DOHH2 (cell line): ENCODE results near the gene RGS1.

Experiments used
- H3F3A ChIP-seq: fragments of 200-600 bp; sonication (generic), shearing (Covaris generic); 2 replicates; pipeline ENCODE4 v1.6.0; 2016; ENCODE audit warnings: antibody characterized with exemption, mild to moderate bottlenecking; ENCODE audit not compliant: control insufficient read depth, insufficient read depth
- H3K27ac ChIP-seq: fragments of 200-600 bp; sonication (generic); 2 replicates; pipeline ENCODE4 v1.5.1; 2014; ENCODE audit warnings: low read depth, mild to moderate bottlenecking, low read length, moderate library complexity
- H3K27me3 ChIP-seq: fragments of 200-600 bp; sonication (generic); 2 replicates; pipeline ENCODE4 v1.6.1; 2014; ENCODE audit warnings: mild to moderate bottlenecking, low read length, mixed read lengths; ENCODE audit not compliant: control insufficient read depth
- H3K36me3 ChIP-seq: fragments of 200-600 bp; sonication (generic); 2 replicates; pipeline ENCODE4 v1.6.1; 2014; ENCODE audit warnings: mild to moderate bottlenecking, low read length, moderate library complexity, mixed read lengths; ENCODE audit not compliant: control insufficient read depth
- H3K4me1 ChIP-seq: fragments of 200-600 bp; sonication (generic); 2 replicates; pipeline ENCODE4 v1.6.1; 2014; ENCODE audit warnings: mild to moderate bottlenecking, low read length, mixed read lengths; ENCODE audit not compliant: control insufficient read depth
- H3K4me2 ChIP-seq: fragments of 200-600 bp; sonication (generic); 2 replicates; pipeline ENCODE4 v1.6.0; 2014; ENCODE audit warnings: mild to moderate bottlenecking, low read length, moderate library complexity
- H3K4me3 ChIP-seq: fragments of 200-600 bp; sonication (generic); 2 replicates; pipeline ENCODE4 v1.5.1; 2014; ENCODE audit warnings: mild to moderate bottlenecking, low read length, mixed read lengths
- H3K79me2 ChIP-seq: fragments of 200-600 bp; sonication (generic); 2 replicates; pipeline ENCODE4 v1.6.1; 2014; ENCODE audit warnings: mild to moderate bottlenecking, low read length, mixed read lengths; ENCODE audit not compliant: control insufficient read depth
- H3K9me2 ChIP-seq: fragments of 200-600 bp; sonication (generic); replicated peaks from 2 replicates; pipeline ENCODE4 v1.6.1; 2014; ENCODE audit warnings: mild to moderate bottlenecking, low read length, mixed read lengths; ENCODE audit not compliant: control insufficient read depth
- H3K9me3 ChIP-seq: fragments of 200-600 bp; sonication (generic); 2 replicates; pipeline ENCODE4 v1.6.1; 2014; ENCODE audit warnings: antibody characterized with exemption, low read length, mixed read lengths; ENCODE audit not compliant: control insufficient read depth, insufficient read depth
- H4K20me1 ChIP-seq: fragments of 200-600 bp; sonication (generic); 2 replicates; pipeline ENCODE4 v1.6.0; 2014; ENCODE audit warnings: low read depth, mild to moderate bottlenecking, antibody characterized with exemption, low read length, moderate library complexity; ENCODE audit not compliant: control insufficient read depth, insufficient read depth
- EZH2phosphoT487 ChIP-seq: fragments of 200-600 bp; sonication (generic); IDR thresholded peaks from 2 replicates; pipeline ENCODE4 v1.6.1; 2017; ENCODE audit warnings: borderline replicate concordance, mild to moderate bottlenecking, antibody characterized with exemption, low read length, moderate library complexity, mixed read lengths
- TF ChIP-seq, protein P1 (sequence below): fragments of 200-600 bp; sonication (generic); IDR thresholded peaks from one replicate; pipeline ENCODE4 v1.5.1; 2014; ENCODE audit warnings: antibody characterized with exemption, mild to moderate bottlenecking, low read depth, low read length; ENCODE audit not compliant: poor library complexity, severe bottlenecking

The RGS1 gene

DNA sequence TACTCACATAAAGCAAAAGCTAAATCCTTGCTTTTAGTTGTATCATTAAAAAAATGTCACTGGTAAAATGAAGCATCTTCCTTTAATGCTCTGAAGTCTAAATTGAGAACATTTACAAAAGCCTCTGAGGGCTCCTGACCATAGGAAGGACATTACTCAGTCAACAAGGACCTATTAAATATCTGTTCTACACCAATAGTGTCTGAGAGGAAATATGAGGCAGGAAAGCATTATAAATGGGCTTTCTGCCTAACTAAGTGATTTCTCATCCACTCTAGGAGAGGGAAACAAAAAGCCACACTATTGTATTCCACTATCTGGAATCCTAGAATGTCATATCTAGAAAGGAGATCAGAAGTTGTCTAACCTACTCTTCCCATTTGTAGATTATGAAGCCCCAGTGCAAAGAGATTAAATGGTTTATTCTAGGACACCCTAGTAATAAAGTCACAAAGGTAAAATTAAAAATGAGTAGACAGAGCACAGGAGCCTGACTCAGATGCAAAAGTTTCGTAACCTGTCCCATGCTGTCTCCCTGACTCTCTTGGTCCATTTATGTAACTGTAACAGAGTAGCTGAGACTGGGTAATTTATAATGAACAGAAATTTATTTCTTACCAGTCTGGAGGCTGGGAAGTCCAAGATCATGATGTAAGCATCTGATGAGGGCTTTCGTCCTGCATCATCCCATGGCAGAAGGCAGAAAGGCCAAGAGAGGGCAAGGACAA lies 17.6 kb downstream of the RGS1 start:
- no peaks in the 10 kb centered on the region for H3F3A ChIP-seq
- H3K9me2 ChIP-seq = no peaks in the 10 kb centered on the region
- no peaks in the 10 kb centered on the region for H4K20me1 ChIP-seq
- H3K9me3 ChIP-seq = no peaks in the 10 kb centered on the region
- H3K4me1 ChIP-seq = no peaks in the 10 kb centered on the region
- H3K79me2 ChIP-seq = no peaks in the 10 kb centered on the region
- H3K36me3 ChIP-seq = no peaks in the 10 kb centered on the region
- TF ChIP-seq, protein P1, sequence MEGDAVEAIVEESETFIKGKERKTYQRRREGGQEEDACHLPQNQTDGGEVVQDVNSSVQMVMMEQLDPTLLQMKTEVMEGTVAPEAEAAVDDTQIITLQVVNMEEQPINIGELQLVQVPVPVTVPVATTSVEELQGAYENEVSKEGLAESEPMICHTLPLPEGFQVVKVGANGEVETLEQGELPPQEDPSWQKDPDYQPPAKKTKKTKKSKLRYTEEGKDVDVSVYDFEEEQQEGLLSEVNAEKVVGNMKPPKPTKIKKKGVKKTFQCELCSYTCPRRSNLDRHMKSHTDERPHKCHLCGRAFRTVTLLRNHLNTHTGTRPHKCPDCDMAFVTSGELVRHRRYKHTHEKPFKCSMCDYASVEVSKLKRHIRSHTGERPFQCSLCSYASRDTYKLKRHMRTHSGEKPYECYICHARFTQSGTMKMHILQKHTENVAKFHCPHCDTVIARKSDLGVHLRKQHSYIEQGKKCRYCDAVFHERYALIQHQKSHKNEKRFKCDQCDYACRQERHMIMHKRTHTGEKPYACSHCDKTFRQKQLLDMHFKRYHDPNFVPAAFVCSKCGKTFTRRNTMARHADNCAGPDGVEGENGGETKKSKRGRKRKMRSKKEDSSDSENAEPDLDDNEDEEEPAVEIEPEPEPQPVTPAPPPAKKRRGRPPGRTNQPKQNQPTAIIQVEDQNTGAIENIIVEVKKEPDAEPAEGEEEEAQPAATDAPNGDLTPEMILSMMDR = no peak
- no peak for TF ChIP-seq EZH2phosphoT487
- no peaks in the 10 kb centered on the region for H3K27me3 ChIP-seq
- no peak overlapping the region for H3K27ac ChIP-seq
- no peak overlapping the region for H3K4me2 ChIP-seq
- no peak overlapping the region for H3K4me3 ChIP-seq

DNA sequence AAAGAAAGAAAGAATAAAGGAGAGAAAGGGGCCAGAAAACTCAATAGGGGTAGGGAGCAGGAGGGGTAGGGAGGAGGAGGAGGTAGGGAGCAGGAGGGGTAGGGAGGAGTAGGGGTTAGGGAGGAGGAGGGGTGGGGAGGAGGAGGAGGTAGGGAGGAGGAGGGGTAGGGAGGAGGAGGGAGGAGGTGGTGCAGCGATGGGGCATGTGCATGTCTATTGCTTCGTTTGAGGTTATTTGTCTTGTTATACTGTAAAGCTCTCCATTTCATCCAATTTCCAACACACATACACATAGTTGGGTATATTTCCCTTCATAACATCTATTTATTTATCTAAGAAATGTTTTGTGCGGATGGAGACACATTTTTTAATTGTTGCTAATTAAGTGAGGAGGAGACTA lies 19.7 kb downstream of the RGS1 start:
- no peak overlapping the region for H3K4me3 ChIP-seq
- no peaks in the 10 kb centered on the region for H3K9me3 ChIP-seq
- TF ChIP-seq, protein P1 = no peak
- no peak for TF ChIP-seq EZH2phosphoT487
- no peaks in the 10 kb centered on the region for H3K9me2 ChIP-seq
- no peaks in the 10 kb centered on the region for H4K20me1 ChIP-seq
- no peak overlapping the region for H3K27ac ChIP-seq
- no peak overlapping the region for H3K4me2 ChIP-seq
- H3K79me2 ChIP-seq = no peaks in the 10 kb centered on the region
- no peaks in the 10 kb centered on the region for H3K36me3 ChIP-seq
- no peaks in the 10 kb centered on the region for H3K27me3 ChIP-seq
- no peaks in the 10 kb centered on the region for H3K4me1 ChIP-seq
- no peaks in the 10 kb centered on the region for H3F3A ChIP-seq

DNA sequence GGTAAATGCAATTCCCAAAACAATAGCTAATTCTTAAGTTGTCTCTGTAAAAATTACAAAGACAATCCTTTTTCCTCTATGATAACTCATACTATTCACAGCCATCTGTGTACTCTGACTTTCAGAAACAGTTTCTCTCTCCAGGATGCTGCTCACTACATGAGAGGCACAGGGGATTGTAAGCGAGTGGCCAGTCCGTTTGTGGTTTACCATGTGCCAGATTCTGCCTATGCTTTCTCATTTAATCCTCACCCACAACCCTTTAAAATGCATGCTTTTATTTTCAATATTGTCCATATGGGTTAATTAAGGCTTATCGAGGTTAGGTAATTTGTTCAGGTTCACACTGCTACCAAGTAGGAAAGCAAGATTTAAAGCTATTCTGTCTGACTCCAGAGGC lies 23.0 kb downstream of the RGS1 start:
- no peaks in the 10 kb centered on the region for H3K9me3 ChIP-seq
- 0 out of 2 replicates have a peak, but pooled peaks cover 1% of the 10 kb centered on the region for H3F3A ChIP-seq
- no peaks in the 10 kb centered on the region for H4K20me1 ChIP-seq
- H3K9me2 ChIP-seq = no peaks in the 10 kb centered on the region
- H3K36me3 ChIP-seq = no peaks in the 10 kb centered on the region
- H3K27ac ChIP-seq = no peak overlapping the region
- no peaks in the 10 kb centered on the region for H3K79me2 ChIP-seq
- TF ChIP-seq EZH2phosphoT487 = no peak
- TF ChIP-seq, protein P1 = no peak
- H3K27me3 ChIP-seq = no peaks in the 10 kb centered on the region
- peaks cover 11% of the 10 kb centered on the region; the same call in 1 of the 2 replicates for H3K4me1 ChIP-seq
- H3K4me3 ChIP-seq = no peak overlapping the region
- H3K4me2 ChIP-seq = no peak overlapping the region

DNA sequence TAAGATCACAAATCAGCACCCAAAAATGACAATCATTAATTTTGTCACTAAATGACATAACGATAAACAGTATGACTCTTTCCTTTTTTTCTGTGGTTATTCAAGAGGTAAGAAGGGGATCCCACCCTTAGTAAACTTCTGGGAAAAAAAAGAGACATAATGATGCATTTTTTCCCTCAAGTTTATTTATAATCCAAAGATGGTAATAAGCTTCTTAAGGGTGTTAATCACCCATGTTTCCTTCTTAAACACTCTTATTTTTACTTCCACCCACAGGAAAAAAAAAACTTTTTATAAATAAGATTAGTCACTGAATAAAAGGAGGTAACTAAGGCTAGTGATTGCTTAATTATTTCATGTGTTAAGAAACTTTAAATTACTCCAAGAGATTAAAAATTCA lies 24.7 kb downstream of the RGS1 start:
- no peaks in the 10 kb centered on the region for H3K9me2 ChIP-seq
- H3F3A ChIP-seq = 0 out of 2 replicates have a peak, but pooled peaks cover 2% of the 10 kb centered on the region
- H3K4me1 ChIP-seq = peaks cover 16% of the 10 kb centered on the region
- H3K9me3 ChIP-seq = no peaks in the 10 kb centered on the region
- H3K36me3 ChIP-seq = no peaks in the 10 kb centered on the region
- no peak overlapping the region for H3K27ac ChIP-seq
- TF ChIP-seq EZH2phosphoT487 = no peak
- TF ChIP-seq, protein P1 = no peak
- no peaks in the 10 kb centered on the region for H3K79me2 ChIP-seq
- no peak overlapping the region for H3K4me2 ChIP-seq
- no peaks in the 10 kb centered on the region for H4K20me1 ChIP-seq
- no peak overlapping the region for H3K4me3 ChIP-seq
- H3K27me3 ChIP-seq = no peaks in the 10 kb centered on the region
